ENCODE results near the gene MATK. TPM values are rescaled to one million over a fixed set of nuclear protein-coding genes. Genes with fewer than 3 reads are reported as not detected.
"Not testable (repeated sequence)": the region's sequence is repeated elsewhere in the genome, so short reads cannot be mapped to it uniquely, and the experiment has no call there.

MATK gene
- total RNA-seq, 1 experiment from 2014 or later: 0.86 TPM

DNA sequence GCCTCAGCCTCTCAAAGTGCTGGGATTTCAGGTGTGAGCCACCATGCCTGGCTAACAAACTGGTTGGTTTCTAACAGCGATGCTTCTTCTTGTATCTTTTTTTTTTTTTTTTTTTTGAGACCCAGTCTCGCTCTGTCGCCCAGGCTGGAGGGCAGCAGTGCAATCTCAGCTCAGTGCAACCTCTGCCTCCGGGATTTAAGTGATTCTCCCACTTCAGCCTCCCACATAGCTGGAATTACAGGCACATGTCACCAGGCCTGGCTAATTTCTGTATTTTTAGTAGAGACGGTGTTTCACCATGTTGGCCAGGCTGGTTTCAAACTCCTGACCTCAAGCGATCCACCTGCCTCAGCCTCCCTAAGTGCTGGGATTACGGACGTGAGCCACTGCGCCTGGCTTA, 30.0 kb upstream of the MATK start:
- not testable (repeated sequence) for DNase-seq (ENCODE audit: low read depth)

DNA sequence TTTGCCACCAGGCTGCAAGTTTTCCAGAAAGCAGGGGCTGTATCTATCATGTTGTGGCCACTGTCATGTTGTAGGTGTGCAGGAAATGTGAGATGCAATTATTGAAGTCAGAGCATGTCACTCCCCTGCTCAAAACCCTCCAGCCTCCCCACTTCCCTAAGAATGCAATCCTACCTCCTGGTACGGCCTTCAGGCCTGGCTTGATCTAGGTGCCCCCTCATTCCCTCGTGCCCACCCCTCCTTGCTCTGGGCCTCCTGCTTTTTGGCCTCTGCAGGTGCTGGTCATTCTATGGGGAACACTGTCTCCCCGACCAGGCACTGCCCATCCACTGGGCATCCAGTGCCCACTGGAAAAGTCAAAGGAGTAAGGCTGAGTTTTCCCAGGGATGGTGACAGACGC, 28.5 kb upstream of the MATK start:
- DNase-seq (ENCODE audit: low read depth): no peak

DNA sequence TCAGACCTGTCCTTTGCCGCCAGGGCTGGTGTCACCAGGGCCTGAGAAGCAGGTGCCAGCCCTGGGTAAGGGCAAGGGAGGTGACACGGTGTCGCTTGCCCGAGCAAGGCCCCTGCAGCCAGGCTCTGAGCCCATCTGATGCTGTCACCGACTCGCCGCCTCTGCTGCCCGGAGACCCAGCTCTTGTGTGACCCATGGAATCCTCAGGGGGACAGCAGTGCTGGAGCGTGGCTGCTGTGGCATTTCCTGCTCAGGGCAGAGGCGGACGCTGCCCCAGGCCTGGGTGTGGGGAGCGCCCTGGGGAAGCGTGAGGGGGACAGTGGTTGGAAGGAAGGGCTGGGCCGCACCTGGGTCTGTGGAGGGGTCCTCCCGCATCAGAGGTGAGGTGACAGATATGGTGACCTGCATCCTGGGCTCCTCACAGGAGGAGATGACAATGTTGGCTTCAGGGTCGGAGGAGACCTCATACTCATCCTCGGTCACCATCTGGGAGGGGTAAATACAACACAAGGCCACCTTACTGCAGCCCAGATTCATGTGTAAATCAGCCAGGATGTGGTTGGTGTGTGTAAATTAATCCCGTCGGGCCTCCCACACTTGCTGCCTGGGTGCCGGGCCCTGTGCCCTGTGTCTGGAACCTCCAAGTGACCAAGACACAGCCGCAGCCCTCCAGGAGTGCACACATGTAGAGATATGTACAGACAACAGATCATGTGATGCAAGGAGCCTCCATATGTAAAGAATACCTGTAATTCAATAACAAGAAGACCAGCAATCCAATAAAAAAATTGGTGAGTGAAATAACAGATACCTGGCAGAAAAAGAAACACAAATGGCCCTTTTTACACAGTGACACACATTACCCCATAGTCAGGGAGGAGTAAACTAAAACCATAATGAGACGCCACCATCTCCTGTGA, 27.6 kb upstream of the MATK start:
- DNase-seq (ENCODE audit: low read depth): no peak

DNA sequence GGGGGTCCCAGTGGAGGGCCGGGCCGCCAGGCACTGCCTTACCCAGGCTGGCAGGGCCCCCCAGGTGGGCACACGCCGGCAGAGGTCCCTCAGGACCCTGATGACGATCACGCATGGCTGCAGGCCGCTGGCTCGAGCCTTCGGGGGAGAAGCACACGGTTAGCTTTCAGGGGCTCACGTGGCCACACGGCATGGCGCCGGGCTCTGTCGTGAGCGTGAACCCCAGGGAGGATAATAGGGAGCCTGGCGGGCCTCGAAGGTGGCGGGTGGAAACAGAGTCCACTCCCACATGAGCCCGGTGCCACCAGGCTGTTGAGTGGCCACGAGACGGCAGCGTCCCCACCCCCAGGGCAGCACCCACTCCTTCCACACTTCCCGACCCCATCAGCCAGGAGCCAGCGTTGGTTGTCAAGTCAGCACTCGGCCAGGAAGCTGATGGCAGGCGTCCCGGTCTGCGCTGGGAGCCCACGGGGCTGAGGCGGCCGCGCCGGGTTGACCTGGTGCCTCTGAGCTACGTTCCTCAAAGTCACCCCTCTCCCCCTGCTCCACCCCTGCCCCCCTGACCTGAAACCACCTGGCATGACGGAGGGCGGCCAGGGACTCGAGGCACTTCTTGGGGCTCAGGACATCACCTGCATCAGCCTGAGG, 24.7 kb upstream of the MATK start:
- no peak for DNase-seq (ENCODE audit: low read depth)

DNA sequence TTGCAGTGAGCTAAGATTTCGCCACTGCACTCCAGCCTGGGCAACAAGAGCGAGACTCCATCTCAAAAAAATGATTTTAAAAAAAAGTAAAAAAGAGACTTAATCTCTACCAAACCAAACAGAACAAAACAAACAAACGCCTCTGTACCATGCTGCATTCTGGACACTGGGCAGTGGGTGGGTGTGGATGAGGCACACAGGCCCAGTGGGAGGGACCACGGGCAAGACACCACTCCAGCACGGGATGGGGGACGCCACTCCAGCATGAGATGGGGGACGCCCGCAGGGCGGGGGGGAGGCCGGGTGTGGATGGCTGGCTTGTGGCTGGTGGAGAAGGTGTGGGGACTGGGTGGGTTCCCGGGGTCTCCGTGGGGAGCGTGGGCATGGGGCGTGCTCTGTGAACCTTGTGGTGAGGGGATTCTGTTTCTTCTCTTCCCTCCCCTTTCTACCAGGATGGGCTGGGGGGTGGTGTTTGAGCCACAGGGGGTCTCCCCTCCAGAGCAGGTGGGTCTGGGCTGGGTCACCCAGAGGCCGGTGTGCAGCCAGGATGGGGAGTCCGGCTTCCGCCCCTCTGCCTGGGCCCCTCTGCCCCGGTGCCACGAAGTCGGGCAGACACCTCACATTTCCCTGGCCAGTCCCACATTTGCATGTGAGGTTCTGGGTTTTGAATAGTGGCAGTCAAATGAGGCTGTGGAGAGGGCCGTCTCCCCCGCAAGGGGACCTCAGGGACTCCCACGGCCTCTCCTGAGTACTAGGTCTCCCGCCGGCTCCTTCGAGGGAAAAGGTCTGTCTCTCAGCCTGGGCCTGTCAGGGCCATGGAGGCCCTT, 23.9 kb upstream of the MATK start:
- DNase-seq (ENCODE audit: low read depth): no peak

DNA sequence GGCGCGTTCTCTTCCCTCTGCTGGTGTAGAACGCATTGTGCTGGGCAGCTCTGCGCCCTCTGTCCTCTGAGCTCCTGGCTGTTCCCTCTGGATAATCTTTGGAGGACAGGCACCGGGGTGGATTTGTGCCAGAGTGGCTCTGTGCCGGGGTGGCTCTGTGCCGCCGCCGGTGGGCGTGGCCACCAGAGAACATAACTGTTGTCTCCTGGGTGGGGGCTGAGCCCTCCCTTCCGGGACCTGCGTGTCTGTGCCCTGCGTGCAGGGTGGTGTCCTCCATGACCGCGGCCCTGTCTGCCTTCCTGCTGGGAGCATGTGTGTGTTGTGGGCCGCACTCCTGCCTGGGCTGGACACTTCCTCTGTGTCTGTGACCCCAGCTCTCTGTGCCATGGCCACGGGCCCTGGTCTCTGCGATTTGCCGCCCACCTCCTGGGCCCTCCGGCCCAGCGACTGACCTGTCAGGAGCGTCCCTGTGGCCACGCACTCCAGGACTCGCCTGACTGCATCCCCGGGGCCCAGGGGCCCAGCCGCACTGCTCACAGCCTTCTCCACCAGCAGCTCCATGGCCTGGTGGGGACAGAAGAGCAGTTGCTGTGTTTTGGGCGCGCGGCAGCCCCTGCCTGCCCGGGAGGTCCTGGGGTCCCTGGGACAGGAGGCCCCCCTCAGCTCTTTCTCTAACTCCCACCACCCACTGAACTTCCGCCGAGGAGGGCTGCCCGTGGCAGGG, 22.4 kb upstream of the MATK start:
- DNase-seq (ENCODE audit: low read depth): no peak

DNA sequence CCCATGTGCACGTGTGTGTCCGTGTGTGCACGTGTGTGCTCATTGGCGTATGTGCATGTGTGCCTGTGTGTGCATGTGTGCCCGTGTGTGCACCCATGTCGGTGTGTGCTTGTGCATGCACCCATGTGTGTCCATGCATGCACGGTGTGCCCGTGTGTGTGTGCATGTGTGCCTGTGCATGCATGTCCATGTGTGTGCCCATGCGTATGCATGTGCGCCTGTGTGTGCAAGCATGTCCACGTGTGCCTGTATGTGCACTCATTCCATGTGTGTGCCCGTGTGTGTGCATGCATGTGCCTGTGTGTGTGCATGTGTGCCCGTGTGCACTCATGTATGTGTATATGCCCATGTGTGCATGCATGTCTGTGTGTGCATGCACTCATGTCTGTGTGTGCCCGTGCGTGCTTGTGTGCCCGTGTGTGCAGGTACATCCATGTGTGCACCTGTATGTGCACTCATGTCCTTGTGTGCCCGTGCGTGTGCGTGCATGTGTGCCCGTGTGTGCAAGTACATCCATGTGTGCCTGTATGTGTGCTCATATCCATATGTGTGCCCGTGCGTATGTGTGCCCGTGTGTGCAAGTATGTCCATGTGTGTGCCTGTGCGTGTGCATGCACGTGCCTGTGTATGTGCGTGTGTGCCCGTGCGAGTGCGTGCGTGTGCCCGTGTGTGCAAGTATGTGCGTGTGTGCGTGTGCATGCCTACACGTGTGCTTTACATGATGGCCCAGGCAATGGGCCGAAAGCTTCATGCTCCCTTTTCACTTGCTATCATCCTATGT, 21.6 kb upstream of the MATK start:
- no peak for DNase-seq (ENCODE audit: low read depth)

DNA sequence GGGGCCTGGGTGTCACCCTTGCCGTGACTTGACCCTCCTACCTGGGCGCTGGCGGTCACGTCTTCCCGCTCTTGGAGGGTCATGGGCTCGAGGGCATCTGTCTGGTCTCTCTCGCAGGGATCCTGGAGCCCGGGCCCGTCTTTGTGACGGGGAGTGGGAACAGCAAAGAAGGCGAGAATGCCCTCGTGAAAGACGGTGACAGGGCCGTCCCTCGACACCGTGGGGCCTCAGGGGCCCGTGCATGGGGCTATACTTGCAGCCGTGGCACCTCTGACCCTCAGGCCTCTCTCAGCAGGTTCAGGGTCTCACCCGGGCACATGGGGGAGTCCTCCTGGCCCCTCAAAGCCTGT, 20.9 kb upstream of the MATK start:
- DNase-seq (ENCODE audit: low read depth): no peak

DNA sequence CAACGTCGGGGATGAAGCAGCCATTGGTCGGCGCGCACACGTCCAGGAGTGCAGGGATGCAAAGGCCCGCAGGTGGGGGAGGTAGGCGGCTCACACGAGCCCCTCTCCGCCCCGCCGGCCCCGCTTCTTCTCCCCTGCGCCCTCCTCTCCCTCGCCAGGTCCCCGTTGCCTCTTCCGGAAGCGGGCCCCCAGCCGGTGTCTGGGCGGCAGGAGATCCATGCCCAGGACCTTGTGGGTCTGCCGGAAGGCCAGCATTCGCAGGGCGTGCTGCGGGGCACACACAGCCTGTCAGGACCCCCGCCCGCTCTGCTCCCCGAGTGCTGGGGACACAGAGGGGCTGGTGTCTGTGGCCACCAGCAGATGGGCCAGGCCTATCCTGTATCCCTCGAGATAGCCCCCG, 19.7 kb upstream of the MATK start:
- no peak for DNase-seq (ENCODE audit: low read depth)

DNA sequence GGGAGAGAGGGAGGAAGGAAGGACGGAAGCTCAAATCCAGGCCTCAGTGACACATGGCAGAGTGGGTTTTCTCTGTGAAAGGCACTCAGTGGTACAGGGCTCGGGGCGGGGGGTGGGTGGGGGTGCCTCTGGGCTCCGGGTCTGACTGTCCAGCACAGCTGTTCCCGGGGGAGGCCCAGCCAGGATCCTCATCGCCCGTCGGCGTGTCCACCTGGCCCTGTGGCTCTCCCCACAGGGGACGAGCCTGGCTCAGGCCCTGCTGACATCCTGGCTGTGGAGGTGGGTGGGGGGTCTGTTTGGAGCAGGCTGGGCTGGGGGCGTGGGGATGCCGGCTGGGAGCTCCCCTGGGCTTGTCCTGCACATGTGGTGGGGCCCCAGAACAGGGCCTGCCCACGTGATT, 18.2 kb upstream of the MATK start:
- DNase-seq (ENCODE audit: low read depth): no peak

DNA sequence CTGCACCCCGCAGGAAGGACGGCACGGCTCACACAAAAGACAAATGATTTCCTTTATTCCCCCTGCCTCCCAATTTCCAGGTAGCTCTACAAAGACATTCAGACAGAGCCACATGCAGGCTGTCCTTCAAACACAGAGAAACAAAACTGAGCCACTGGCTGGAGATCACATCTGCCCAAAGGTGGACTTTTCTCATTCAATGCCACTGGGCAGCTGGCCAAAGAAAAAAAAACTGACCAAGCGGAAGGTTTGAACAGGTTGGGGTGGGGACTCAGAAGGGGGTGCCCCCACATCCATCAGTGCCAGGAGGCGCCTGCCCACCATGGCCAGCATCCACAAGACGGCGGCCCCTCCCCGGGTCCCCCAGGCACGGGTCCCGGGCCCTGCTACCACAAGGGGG, 17.8 kb upstream of the MATK start:
- no peak for DNase-seq (ENCODE audit: low read depth)

DNA sequence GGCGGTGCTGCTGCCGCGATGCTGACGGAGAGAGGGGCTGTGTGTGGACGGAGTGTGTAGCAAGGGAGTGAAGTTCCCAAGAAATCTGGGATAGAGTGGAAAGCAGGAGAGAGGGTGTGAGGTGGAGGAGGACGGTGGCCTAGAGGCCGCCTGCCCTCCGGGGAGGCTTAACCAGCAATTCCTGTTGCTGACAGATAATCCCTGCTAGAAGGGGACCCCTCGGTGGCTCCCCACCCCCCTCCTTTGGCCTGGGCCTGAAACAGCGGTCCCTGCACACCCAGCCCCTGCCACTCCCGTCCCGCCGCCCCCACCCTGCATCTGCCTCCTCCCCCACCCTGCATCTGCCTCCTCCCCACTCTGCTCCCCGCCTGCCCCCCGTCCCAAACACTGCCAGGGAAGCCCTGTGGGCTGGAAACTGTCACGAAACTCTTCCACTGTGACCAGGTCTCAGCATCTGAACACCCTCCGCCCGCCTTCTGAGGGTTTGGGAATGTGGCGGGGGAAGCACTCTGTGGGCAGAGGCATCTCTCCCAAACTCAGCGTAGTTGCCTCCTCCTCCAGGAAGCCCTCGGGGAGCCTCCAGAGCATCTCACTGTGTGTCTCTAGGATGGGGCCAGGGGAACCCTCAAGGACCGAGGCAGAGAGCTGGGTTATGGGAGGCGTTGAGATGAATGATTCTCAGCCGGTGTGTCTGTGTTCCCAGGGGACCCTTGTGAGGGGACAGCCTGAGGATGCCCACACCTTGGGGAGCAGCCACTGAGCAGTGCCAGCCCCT, 17.1 kb upstream of the MATK start:
- no peak for DNase-seq (ENCODE audit: low read depth)

DNA sequence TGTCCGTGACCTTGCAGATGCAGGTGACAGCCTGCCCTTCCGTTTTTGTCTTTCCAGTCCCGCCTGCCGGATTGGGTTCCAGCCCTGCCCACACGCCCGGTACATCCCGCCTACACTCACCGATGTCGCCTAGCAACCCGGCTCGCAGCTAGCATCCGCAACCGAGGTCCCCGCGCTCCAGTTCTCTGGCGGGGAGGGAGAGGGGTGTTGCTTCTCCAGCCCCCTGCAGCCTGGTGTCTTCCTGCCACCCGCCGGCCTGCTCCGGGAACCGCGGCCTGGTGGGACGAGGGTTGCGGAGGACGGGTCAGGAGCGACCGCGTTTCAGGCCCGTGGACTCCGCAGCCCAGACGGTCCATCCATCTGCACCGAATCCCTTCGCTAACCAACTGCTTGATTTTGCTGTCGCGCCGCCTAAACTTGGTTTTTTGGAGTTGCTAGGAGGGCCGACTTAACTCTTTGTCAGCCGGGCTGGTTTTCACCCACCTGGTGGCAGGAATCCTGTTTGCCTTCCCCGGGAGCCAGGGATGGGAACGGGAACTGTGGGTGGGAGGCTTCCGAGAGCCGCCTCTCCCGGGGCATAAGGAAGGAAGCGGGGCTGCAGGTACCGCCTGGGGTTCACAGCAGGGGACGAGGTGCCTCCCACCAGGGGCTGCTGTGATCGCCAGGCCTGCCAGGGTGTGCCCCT, 15.4 kb upstream of the MATK start:
- DNase-seq (ENCODE audit: low read depth): peak; percentile 63

DNA sequence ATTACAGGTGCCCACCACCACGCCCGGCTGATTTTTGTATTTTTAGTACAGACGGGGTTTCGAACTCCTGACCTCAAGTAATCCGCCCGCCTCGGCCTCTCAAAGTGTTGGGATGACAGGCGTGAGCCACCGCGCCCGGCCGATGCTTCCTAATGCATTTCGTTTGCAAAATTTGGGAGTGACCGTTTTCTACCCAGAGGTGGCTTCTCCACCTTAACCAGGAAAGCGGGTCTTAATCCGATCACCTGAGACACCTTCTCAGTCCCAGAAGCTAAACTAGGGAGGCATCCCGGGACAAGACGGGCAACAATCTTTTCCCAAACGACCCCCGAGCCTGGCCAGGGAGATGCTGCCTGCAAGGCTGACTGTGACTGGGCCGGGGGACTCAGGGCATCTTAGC, 14.8 kb upstream of the MATK start:
- DNase-seq (ENCODE audit: low read depth): no peak

DNA sequence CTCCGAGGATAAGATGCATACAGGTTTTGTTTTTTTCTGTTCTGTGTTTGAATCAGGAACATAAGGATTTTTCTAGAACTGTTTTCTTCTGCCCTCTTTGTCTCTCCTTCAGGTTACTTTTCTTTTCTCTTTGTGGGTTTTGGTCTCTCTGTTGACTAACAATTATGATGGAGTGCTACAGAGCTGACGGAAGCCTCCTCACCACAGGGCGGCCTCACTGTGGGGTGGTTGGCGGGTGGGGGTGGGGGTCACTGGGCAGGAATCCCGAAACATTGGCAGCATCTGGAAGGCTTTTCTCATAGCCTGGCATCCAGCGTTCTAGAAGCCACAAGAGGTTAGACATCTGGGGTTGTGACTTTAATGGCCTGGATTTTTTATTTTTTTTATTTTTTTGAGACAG, 12.0 kb upstream of the MATK start:
- no peak for DNase-seq (ENCODE audit: low read depth)

DNA sequence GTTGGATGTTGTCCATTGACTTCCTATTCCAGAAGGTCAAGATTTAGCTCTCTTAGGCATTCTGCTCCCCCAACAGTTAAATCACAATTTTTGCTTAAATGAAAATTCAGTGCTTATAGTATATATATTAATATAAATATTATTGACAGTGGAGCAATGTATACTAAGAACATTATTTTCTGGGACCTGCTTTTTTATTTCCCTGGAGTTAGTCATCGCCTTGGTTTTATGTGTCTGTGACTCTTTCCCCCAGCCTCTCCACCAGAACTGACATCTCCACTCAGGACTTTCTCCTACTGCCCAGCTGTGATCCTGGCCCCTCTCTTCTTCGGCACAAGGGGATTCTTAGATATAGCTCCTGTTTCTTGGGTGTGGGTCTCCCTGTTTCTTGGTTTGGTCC, 10.2 kb upstream of the MATK start:
- DNase-seq (ENCODE audit: low read depth): no peak

DNA sequence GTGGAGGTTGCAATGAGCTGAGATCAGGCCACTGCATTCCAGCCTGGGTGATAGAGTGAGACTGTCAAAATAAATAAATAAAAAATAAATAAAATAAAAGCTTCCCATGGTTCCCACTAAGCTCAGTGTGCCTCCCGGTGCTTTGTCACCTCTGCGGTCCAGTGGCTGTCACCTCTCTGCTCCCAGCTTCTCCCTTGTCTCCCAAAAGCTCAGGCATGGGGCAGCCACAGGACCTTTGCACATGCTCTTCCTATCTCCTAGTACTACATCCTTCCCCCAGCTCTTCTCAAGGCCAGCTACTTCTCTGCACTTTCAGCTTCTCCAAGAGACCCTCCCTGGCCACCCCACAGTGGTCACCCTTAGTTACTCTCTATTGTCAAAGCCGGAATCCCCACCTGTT, 7.6 kb upstream of the MATK start:
- no peak for DNase-seq (ENCODE audit: low read depth)

DNA sequence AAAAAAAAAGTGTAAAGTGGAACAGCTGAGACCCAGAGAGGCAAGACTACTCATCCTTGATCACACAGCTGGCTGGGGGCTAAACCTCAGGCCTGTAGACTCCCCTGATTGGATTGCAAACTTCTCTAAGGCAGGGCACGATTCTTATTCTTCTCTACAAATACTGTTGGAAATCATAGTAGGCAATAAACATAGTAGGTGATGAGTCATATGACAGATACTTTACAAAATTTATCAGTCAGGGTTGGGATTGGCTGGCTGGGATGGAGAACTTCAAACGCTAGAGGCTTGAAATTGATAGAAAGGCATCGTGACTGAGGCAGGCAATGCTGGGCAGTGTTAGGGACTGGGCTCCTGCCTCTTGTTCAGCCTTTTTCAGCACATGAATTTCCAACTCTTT, 5.9 kb upstream of the MATK start:
- no peak for DNase-seq (ENCODE audit: low read depth)

DNA sequence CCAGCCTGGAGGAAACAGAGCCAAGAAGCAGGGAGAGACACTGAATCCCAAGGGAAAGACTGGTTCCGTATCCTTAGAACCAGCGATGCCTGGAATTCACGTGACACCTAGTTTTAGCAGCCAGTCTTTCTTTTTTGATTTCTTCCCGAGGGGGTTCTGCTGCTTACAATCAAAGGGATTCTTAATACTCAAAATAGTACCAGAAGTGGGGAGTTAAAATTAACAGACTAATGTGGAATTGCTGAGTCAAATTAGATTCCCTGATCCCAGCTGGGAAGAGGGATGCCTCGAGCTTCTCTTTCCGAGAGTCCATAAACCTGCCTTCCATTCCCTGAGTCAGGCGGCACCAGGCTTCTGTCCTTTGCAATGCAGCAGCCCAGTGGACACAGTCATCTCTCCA, 4.8 kb upstream of the MATK start:
- no peak for DNase-seq (ENCODE audit: low read depth)

DNA sequence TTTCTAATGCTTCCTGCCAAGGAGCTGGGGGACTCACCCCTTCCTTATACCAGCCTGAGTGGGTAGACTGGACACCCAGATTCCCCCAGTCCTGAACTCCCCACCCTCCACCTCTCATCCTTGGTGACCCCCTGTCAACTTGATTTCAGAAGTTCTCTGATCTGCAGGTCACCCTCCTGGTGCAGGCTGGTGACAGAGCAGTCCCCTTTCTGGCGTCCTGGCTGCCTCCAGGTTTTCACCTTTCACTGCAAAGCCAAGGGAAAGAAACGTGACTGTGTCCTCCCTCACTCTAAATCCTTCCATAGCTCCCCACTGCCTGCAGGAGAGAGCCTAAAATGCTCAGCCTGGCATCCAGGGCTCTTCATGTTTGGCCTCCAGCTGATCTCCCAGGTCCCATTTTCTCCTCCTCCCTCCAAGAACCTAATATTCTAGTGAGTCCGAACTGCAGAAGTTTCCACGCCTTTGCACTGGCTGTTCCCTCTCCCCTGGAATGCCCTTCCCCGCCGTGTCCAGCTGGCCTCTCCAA, 4.1 kb upstream of the MATK start:
- DNase-seq (ENCODE audit: low read depth): no peak

Data from Daoy (cell line).